ENCODE results near the gene IPO8. TPM values are rescaled to one million over a fixed set of nuclear protein-coding genes. Genes with fewer than 3 reads are reported as not detected.

The IPO8 gene
- total RNA-seq, 1 donor from 2014 or later, result 39.2 TPM

GRCh38 chr12:30706476-30706875 lies 10.8 kb upstream of the IPO8 start:
- H3K79me2 ChIP-seq (ENCODE audit: insufficient read depth, low read length), result no peaks in the 10 kb centered on the region
- H3K4me1 ChIP-seq (ENCODE audit: insufficient read depth, low read length), result no peaks in the 10 kb centered on the region
- H2AFZ ChIP-seq (ENCODE audit: low read depth, low read length), result no peak overlapping the region
- no peak overlapping the region for H3K4me2 ChIP-seq (ENCODE audit: low read length)
- Mint-ChIP-seq H3K27me3 (ENCODE audit: low read depth, unreplicated experiment) (no peaks in the 10 kb centered on the region), H3K9me3 (ENCODE audit: unreplicated experiment) (no peaks in the 10 kb centered on the region), H3K36me3 (ENCODE audit: low read depth, unreplicated experiment) (peaks cover 3% of the 10 kb centered on the region), H3K4me1 (ENCODE audit: low read depth, unreplicated experiment) (no peaks in the 10 kb centered on the region), H3K27ac (ENCODE audit: unreplicated experiment) (no peak overlapping the region), H3K4me3 (ENCODE audit: unreplicated experiment) (no peak overlapping the region)
- no peak for FAIRE-seq
- H3K9me3 ChIP-seq (ENCODE audit: insufficient read depth, low read depth, low read length), result no peaks in the 10 kb centered on the region
- peaks cover 20% of the 10 kb centered on the region for H3K36me3 ChIP-seq (ENCODE audit: insufficient read depth, low read length)
- H4K20me1 ChIP-seq (ENCODE audit: insufficient read depth, low read length), result no peaks in the 10 kb centered on the region
- no peak for TF ChIP-seq EZH2 (IDR thresholded peaks at IDR 0.05; ENCODE audit: insufficient read depth, low read length)
- no peak for TF ChIP-seq CTCF (IDR thresholded peaks at IDR 0.05; ENCODE audit: insufficient read depth, low read depth, low read length)
- no peak for DNase-seq (ENCODE audit: low read depth)
- no peak overlapping the region for H3K27ac ChIP-seq (ENCODE audit: low read depth, low read length)
- no peak overlapping the region for H3K9ac ChIP-seq (ENCODE audit: low read length)
- H3K27me3 ChIP-seq (ENCODE audit: insufficient read depth, low read length), result no peaks in the 10 kb centered on the region
- no peak overlapping the region for H3K4me3 ChIP-seq (ENCODE audit: insufficient read depth, low read depth, low read length)

- no peak for FAIRE-seq
- Histone ChIP-seq H2AFZ (ENCODE audit: low read depth, low read length) (no peak overlapping the region), H3K79me2 (ENCODE audit: insufficient read depth, low read length) (no peaks in the 10 kb centered on the region), H3K4me3 (ENCODE audit: insufficient read depth, low read depth, low read length) (no peak overlapping the region), H3K9ac (ENCODE audit: low read length) (no peak overlapping the region), H3K4me1 (ENCODE audit: insufficient read depth, low read length) (no peaks in the 10 kb centered on the region), H3K27me3 (ENCODE audit: insufficient read depth, low read length) (no peaks in the 10 kb centered on the region), H3K27ac (ENCODE audit: low read depth, low read length) (no peak overlapping the region), H3K4me2 (ENCODE audit: low read length) (no peak overlapping the region), H4K20me1 (ENCODE audit: insufficient read depth, low read length) (no peaks in the 10 kb centered on the region), H3K9me3 (ENCODE audit: insufficient read depth, low read depth, low read length) (no peaks in the 10 kb centered on the region), H3K36me3 (ENCODE audit: insufficient read depth, low read length) (no peaks in the 10 kb centered on the region)
- DNase-seq (ENCODE audit: low read depth), result no peak
- Mint-ChIP-seq H3K36me3 (ENCODE audit: low read depth, unreplicated experiment) (no peaks in the 10 kb centered on the region), H3K27me3 (ENCODE audit: low read depth, unreplicated experiment) (no peaks in the 10 kb centered on the region), H3K4me1 (ENCODE audit: low read depth, unreplicated experiment) (no peaks in the 10 kb centered on the region), H3K27ac (ENCODE audit: unreplicated experiment) (no peak overlapping the region), H3K4me3 (ENCODE audit: unreplicated experiment) (no peak overlapping the region), H3K9me3 (ENCODE audit: unreplicated experiment) (no peaks in the 10 kb centered on the region)
- no peak for TF ChIP-seq CTCF (IDR thresholded peaks at IDR 0.05; ENCODE audit: insufficient read depth, low read depth, low read length)
- no peak for TF ChIP-seq EZH2 (IDR thresholded peaks at IDR 0.05; ENCODE audit: insufficient read depth, low read length)
Observed at GRCh38 chr12:30701056-30701455, 5.4 kb upstream of the IPO8 start.

- Histone ChIP-seq H3K9me3 (ENCODE audit: insufficient read depth, low read depth, low read length) (no peaks in the 10 kb centered on the region), H3K27ac (ENCODE audit: low read depth, low read length) (no peak overlapping the region), H4K20me1 (ENCODE audit: insufficient read depth, low read length) (no peaks in the 10 kb centered on the region), H3K79me2 (ENCODE audit: insufficient read depth, low read length) (peaks cover 4% of the 10 kb centered on the region), H3K36me3 (ENCODE audit: insufficient read depth, low read length) (no peaks in the 10 kb centered on the region), H3K4me2 (ENCODE audit: low read length) (no peak overlapping the region), H3K4me3 (ENCODE audit: insufficient read depth, low read depth, low read length) (no peak overlapping the region), H3K27me3 (ENCODE audit: insufficient read depth, low read length) (no peaks in the 10 kb centered on the region), H3K4me1 (ENCODE audit: insufficient read depth, low read length) (no peaks in the 10 kb centered on the region), H2AFZ (ENCODE audit: low read depth, low read length) (no peak overlapping the region), H3K9ac (ENCODE audit: low read length) (no peak overlapping the region)
- Mint-ChIP-seq H3K36me3 (ENCODE audit: low read depth, unreplicated experiment) (no peaks in the 10 kb centered on the region), H3K27ac (ENCODE audit: unreplicated experiment) (no peak overlapping the region), H3K27me3 (ENCODE audit: low read depth, unreplicated experiment) (no peaks in the 10 kb centered on the region), H3K4me1 (ENCODE audit: low read depth, unreplicated experiment) (no peaks in the 10 kb centered on the region), H3K9me3 (ENCODE audit: unreplicated experiment) (no peaks in the 10 kb centered on the region), H3K4me3 (ENCODE audit: unreplicated experiment) (no peak overlapping the region)
- TF ChIP-seq CTCF (IDR thresholded peaks at IDR 0.05; ENCODE audit: insufficient read depth, low read depth, low read length), result no peak
- no peak for TF ChIP-seq EZH2 (IDR thresholded peaks at IDR 0.05; ENCODE audit: insufficient read depth, low read length)
- FAIRE-seq (peak; percentile 29), DNase-seq (ENCODE audit: low read depth) (no peak)
Observed at GRCh38 chr12:30700216-30700900, 4.7 kb upstream of the IPO8 start.
